ACHN (cell line): ENCODE measurements around the gene BSCL2.
"Not testable (repeated sequence)": the region's sequence is repeated elsewhere in the genome, so short reads cannot be mapped to it uniquely, and the experiment has no call there.

Source experiments
- DNase-seq: peaks from one replicate; pipeline ENCODE4 v3.0.0-alpha.2; 2015
- in situ Hi-C: cut with HindIII; loops from 2 replicates; pipeline ENCODE4 v1.10.0; 2017; ENCODE audit warnings: low sequenced_read_pairs, low pct_ligation_motif_present, low pct_unique_long_range_greater_than_20kb

Gene BSCL2

GRCh38 chr11:62669420-62670161 is 37.6 kb downstream of the BSCL2 start:
- DNase-seq = no peak

DNA sequence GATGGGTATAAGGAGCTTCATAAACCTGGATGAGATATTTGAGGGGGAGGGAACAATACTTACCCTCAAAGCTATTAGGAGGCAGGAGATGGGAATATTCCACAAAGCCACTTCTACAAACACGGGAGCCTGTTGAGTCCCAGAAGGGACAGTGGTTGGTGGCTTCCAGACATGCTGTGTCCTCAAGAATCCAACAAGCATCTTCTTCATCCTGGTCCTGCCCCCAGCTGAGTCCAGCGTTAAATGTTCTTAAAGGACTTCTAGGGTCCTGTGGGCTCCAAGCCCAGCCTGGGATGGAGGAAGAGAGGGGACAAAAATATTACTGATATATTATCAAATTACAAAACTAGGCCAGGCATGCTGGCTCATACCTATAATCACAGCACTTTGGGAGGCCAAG is 39.8 kb downstream of the BSCL2 start:
- in situ Hi-C loops = no loop called here
- DNase-seq = no peak

More at GRCh38 chr11:62669420-62670161, 37.6 kb downstream of the BSCL2 start:
- in situ Hi-C loops = loop anchor here (5.0 kb wide), 1 partner anchor 43 kb away; no protein-coding TSS in a partner anchor

DNA sequence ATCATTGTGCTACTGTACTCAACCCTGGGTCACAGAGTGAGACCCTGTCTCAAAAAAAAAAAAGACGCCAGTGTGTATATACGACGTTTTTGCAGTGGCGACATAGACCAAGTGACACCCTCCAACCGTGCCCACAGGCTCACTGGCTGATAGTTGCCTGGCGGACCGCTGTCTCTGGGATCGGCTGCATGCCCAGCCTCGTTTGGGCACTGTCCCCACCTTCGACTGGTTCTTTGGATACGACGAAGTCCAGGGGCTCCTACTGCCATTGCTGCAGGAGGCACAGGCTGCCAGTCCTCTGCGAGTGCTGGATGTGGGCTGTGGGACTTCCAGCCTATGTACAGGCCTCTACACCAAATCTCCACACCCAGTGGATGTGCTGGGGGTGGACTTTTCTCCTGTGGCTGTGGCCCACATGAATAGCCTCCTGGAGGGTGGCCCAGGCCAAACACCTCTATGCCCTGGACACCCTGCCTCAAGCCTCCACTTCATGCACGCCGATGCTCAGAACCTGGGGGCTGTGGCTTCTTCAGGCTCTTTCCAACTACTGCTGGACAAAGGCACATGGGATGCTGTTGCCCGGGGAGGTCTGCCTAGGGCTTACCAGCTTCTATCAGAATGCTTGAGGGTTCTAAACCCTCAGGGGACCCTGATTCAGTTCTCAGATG is 40.8 kb downstream of the BSCL2 start:
- in situ Hi-C loops = no loop called here
- no peak for DNase-seq

DNA sequence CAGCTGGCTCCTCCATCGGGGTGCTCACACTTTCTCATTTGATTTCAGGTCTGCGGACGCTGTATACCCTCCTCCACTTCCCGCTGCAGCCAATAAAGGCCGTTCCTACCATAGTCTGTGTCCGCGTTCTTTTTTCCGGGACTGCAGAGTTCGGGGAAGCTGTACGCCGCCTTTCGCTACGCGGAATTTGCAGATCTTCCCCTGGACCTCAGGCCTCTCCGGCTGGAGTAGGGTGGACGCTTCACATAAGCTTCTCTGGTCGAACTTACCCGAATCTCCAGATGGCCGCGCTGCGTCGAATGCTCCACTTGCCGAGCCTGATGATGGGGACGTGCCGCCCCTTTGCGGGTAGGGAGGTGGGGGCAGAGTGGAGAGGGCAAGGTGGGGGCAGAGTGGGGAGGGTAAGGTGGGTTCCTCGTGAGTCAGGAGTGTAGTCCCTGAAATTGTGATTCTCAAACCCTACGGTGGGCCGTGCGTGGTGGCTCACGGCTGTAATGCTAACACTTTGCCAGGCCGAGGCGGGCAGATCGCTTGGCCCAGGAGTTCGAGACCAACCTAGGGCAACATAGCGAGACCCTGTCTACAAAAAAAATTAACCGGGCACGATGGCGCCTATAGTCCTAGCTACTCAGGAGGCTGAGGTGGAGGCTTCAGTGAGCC is 41.5 kb downstream of the BSCL2 start:
- peak; percentile 47 for DNase-seq
- in situ Hi-C loops = no loop called here

- peak; percentile 89 for DNase-seq
- in situ Hi-C loops = no loop called here
These were observed 42.1 kb downstream of the BSCL2 start, which contains the start of the genes C11orf98 and CSKMT for GRCh38 chr11:62665075-62665598. Gene C11orf98, minus strand, starts transcription at chr11:62665210. Its CDS starts 41 bp downstream, at chr11:62665169. Gene CSKMT, plus strand, starts transcription at chr11:62665312. Its CDS starts 568 bp downstream, at chr11:62665880.

DNA sequence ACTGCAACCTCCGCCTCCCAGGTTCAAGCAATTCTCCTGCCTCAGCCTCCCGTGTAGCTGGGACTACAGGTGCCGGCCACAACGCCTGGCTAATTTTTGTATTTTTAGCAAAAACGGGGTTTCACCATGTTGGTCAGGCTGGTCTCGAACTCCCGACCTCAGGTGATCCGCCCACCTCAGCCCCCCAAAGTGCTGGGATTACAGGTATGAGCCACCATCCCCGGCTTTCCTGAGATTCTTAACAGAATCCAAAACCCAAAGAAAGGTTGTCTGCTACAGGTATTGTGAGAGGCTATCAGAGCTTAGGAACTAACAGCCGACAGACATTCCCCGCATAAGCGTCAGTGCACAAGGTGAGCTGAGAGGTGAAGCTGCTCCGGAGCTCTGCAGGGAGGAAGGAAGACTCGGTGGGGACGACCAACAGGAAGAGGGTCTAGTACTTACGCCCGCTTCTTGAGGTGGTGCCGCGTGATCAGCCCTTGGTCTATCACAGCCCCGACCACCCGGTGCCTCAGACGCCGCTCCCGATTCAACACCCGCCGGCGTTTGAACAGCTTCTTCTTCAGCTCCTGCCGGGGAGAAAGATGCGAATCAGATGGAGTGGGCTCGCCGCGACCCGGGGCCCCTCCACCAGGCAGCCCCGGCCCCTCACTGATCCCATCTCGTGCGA is 42.7 kb downstream of the BSCL2 start:
- peak; percentile 49 for DNase-seq
- in situ Hi-C loops = no loop called here

GRCh38 chr11:62656796-62657429 is 50.3 kb downstream of the BSCL2 start:
- DNase-seq = no peak
- in situ Hi-C loops = no loop called here

- DNase-seq = no peak
- in situ Hi-C loops = no loop called here
These were observed 52.9 kb downstream of the BSCL2 start for GRCh38 chr11:62654297-62654696.

- in situ Hi-C loops = no loop called here
These were observed 54.8 kb downstream of the BSCL2 start for GRCh38 chr11:62652161-62653006.

GRCh38 chr11:62650283-62650682 is 56.9 kb downstream of the BSCL2 start:
- in situ Hi-C loops, DNase-seq: not testable (repeated sequence)

More at GRCh38 chr11:62652161-62653006, 54.8 kb downstream of the BSCL2 start:
- DNase-seq = no peak

DNA sequence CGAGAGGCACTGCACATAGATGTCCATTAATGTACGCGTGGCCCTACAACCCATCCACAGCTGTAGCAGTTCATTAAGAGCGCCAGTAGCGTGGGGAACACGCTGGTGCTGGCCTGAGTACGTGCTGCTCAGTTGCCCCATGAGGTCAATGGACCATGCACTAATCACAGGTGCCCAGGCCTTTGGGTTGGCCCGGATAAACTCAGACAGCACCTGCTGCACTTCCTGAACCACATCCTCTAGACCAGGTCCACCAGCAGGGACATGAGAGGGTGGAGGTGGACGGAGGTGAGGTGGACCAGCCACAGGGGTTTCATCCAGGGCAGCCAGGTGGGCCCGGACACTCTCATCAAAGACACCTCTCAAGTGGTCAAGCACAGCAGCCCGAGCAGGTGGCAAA is 57.7 kb downstream of the BSCL2 start:
- in situ Hi-C loops = no loop called here
- no peak for DNase-seq

DNA sequence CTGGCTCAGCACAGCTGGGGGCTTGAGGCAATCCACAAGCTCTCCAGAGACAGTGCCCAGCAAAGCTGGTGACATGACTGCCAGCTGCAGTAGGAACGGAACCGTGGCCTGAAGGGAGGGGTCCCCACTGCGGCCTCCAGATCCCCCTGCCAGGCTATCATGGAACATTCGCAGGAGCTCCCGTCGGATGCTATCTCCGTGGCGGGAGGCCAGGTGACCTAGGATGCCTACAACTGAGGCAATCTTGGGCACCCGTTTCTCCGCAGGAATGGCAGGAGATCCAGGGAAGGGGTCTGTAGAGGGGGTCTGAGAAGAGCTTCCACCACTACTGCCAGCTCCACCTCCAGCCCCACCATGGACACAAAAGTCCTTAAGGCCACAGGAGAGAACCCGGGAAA is 58.3 kb downstream of the BSCL2 start:
- no peak for DNase-seq
- in situ Hi-C loops = no loop called here

GRCh38 chr11:62648185-62648966 is 58.8 kb downstream of the BSCL2 start:
- DNase-seq = no peak
- in situ Hi-C loops = no loop called here

DNA sequence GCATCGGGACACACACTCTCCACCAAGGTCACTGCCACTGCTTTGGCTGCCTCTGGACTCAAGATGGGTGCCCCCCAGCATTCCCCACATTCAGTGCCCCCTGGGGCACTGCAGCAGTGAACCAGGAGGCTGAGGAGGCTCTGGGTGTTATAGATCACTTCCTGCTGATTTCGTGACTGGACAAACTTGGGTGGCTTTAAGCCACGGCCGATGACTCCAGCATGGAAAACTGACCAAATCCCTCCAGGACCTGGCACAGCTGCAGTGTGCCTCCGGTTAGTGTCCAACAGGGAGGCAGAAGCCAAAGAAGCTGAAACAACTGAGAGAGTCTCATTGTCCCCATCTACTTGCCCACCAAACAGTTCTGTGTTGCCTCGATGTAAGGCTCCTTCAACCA is 59.6 kb downstream of the BSCL2 start:
- no peak for DNase-seq
- in situ Hi-C loops = no loop called here

DNA sequence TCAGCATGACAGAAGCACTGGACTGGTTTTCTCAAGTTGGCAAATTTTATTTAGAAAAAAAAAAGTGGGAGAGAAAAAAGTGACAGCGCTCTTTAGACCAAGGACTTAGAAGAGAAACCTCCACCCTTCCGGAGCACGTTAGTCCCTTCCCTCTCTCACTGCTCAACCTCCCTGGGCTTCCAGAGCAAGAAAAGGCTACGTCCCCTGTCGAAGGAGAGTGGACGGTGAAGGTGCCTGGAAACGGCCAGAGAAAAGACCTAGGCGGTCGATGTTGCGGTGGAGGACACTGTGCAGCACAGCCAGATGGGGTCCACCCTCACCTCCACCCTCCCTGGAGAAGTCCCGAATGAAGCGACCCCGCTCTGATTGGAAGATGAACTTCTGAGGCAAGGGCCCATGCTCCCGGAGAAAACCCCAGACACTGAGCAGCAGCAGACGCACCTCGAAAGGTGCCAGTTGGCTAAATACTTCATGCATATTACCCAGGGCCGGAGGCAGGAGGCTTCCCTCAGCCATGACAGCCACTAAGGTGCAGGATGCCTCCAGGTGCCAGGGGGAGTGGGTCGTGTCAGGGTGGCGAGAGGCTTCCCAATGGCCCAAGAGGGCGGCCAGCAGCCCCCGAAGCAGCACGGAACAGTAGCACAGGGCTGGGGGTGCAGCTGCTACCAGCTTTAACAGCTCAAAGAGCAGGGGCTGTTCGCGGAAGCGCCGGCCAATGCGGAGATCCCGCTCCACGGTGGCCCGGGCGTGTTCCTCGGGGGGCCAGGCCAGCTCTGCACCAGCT is 60.2 kb downstream of the BSCL2 start:
- no peak for DNase-seq
- in situ Hi-C loops = no loop called here
